Endothelial cell of umbilical vein (primary cell): Measurements from ENCODE around the gene GRID1. TPM values are rescaled to one million over a fixed set of nuclear protein-coding genes. Genes with fewer than 3 reads are reported as not detected.
"Not testable (repeated sequence)": the region's sequence is repeated elsewhere in the genome, so short reads cannot be mapped to it uniquely, and the experiment has no call there.

Experiments
- BruUV-seq: library from RNA; stranded (reverse); fragments of 400-500 nt; replicated peaks from 2 replicates; lab custom pipeline; 2021; lab: Mats Ljungman, UMichigan
- CTCF ChIA-PET: fragments of 300-600, 350-600 bp; sonication (Branson Sonifier 250); formaldehyde crosslinking; loops from one replicate; lab custom pipeline; 2021; ENCODE audit warnings: antibody characterized with exemption, inconsistent platforms; lab: Charles Lee
- POLR2A ChIA-PET: fragments of 300-600, 350-600 bp; sonication (Branson Sonifier 250); formaldehyde crosslinking; loops from one replicate; lab custom pipeline; 2021; ENCODE audit warnings: antibody characterized with exemption, inconsistent platforms; lab: Charles Lee
- DNase-seq: peaks from one replicate; pipeline ENCODE4 v3.0.0-alpha.2; 2011; ENCODE audit warnings: low read depth, low spot score
- FAIRE-seq: peaks from 2 replicates; lab custom pipeline; 2011; peaks lifted over from hg19 to GRCh38; lab: Jason Lieb, UNC
- H2AFZ ChIP-seq: 2 replicates; pipeline ENCODE4 v1.6.0; 2012; ENCODE audit warnings: low read depth, low read length, control low read depth, inconsistent platforms
- H3K27ac ChIP-seq: 2 replicates; pipeline ENCODE4 v1.5.1; 2011; ENCODE audit warnings: low read depth, mild to moderate bottlenecking, control low read depth, low read length, moderate library complexity; ENCODE audit not compliant: insufficient read depth
- H3K27me3 ChIP-seq, 2 experiments: 2 replicates each; pipeline versions ENCODE4 v1.6.0 to v1.6.1; 2011; ENCODE audit warnings: low read length in 2 of 2, mixed read lengths in 1 of 2; ENCODE audit not compliant: control insufficient read depth in 2 of 2, insufficient read depth in 2 of 2
- H3K36me3 ChIP-seq, 2 experiments: 2 replicates in 1 of 2; 3 replicates in 1 of 2; pipeline ENCODE4 v1.5.1; 2011; ENCODE audit warnings: low read length in 2 of 2, mild to moderate bottlenecking in 1 of 2, moderate library complexity in 1 of 2; ENCODE audit not compliant: control insufficient read depth in 2 of 2, insufficient read depth in 2 of 2; ENCODE audit errors: extremely low read depth in 1 of 2
- H3K4me1 ChIP-seq: 3 replicates; pipeline ENCODE4 v1.5.1; 2011; ENCODE audit warnings: mild to moderate bottlenecking, low read length; ENCODE audit not compliant: control insufficient read depth, insufficient read depth; ENCODE audit errors: extremely low read depth
- H3K4me2 ChIP-seq: 2 replicates; pipeline ENCODE4 v1.6.1; 2011; ENCODE audit warnings: low read length, control low read depth, mixed read lengths; ENCODE audit not compliant: insufficient read depth
- H3K4me3 ChIP-seq, 3 experiments: fragments of 200-600 bp in 1 of 3; sonication (generic), shearing (Covaris generic) in 1 of 3; replicated peaks in 1 of 3; 2 replicates each; pipeline ENCODE4 v1.5.1; 2011 to 2016; ENCODE audit warnings: control low read depth in 3 of 3, low read length in 3 of 3, mild to moderate bottlenecking in 2 of 3, inconsistent platforms in 1 of 3, low read depth in 1 of 3, moderate library complexity in 1 of 3; ENCODE audit not compliant: insufficient read depth in 1 of 3
- H3K79me2 ChIP-seq: 2 replicates; pipeline ENCODE4 v1.6.0; 2012; ENCODE audit warnings: low read length, inconsistent platforms; ENCODE audit not compliant: control insufficient read depth, insufficient read depth
- H3K9ac ChIP-seq: replicated peaks from 2 replicates; pipeline ENCODE3; 2011; ENCODE audit warnings: low read length, control low read depth; ENCODE audit not compliant: insufficient read depth; ENCODE audit errors: extremely low read depth
- H3K9me1 ChIP-seq: replicated peaks from 3 replicates; pipeline ENCODE4 v1.6.0; 2011; ENCODE audit warnings: mild to moderate bottlenecking, low read length; ENCODE audit not compliant: control insufficient read depth, insufficient read depth; ENCODE audit errors: extremely low read depth
- H3K9me3 ChIP-seq: replicated peaks from 2 replicates; pipeline ENCODE4 v1.5.1; 2012; ENCODE audit warnings: low read length, inconsistent platforms; ENCODE audit not compliant: control insufficient read depth, insufficient read depth
- H4K20me1 ChIP-seq: replicated peaks from 2 replicates; pipeline ENCODE3; 2011; ENCODE audit warnings: mild to moderate bottlenecking, low read length; ENCODE audit not compliant: control insufficient read depth, insufficient read depth; ENCODE audit errors: extremely low read depth
- CTCF ChIP-seq, 2 donors: IDR thresholded peaks; 1 replicate in 1 of 2; 2 replicates in 1 of 2; pipeline ENCODE4 v1.5.1; 2011; ENCODE audit warnings: low read length in 2 of 2, mild to moderate bottlenecking in 2 of 2, moderate library complexity in 2 of 2, control low read depth in 1 of 2, inconsistent platforms in 1 of 2, low read depth in 1 of 2; ENCODE audit not compliant: insufficient read depth in 1 of 2; ENCODE audit errors: extremely low read depth in 1 of 2
- EZH2 ChIP-seq: IDR thresholded peaks from 2 replicates; pipeline ENCODE4 v1.6.1; 2012; ENCODE audit warnings: borderline replicate concordance, low read depth, mild to moderate bottlenecking, moderate library complexity, low read length, inconsistent platforms; ENCODE audit not compliant: severe bottlenecking
- FOS ChIP-seq: IDR thresholded peaks from 2 replicates; pipeline ENCODE4 v1.6.1; 2011; ENCODE audit warnings: mild to moderate bottlenecking, low read length, moderate library complexity, borderline replicate concordance; ENCODE audit not compliant: insufficient read depth
- GATA2 ChIP-seq: IDR thresholded peaks from 2 replicates; pipeline ENCODE4 v1.7.0; 2011; ENCODE audit warnings: low read depth, mild to moderate bottlenecking, moderate library complexity, mixed read lengths, low read length; ENCODE audit not compliant: insufficient read length, insufficient read depth
- JUN ChIP-seq: IDR thresholded peaks from 2 replicates; pipeline ENCODE4 v1.6.1; 2011; ENCODE audit warnings: borderline replicate concordance, low read depth; ENCODE audit not compliant: insufficient read length, insufficient read depth
- MYC ChIP-seq: IDR thresholded peaks from one replicate; pipeline ENCODE4 v1.6.1; 2011; ENCODE audit warnings: mild to moderate bottlenecking, low read depth, low read length
- POLR2A ChIP-seq: IDR thresholded peaks from 2 replicates; pipeline ENCODE4 v1.6.1; 2012; ENCODE audit warnings: low read depth, mild to moderate bottlenecking, control low read depth, low read length
- POLR2AphosphoS5 ChIP-seq: IDR thresholded peaks from 2 replicates; pipeline ENCODE4 v1.6.1; 2012; ENCODE audit warnings: low read depth, mild to moderate bottlenecking, control low read depth, low read length, moderate library complexity; ENCODE audit not compliant: insufficient read depth
- dilution Hi-C: fragments of 300-500 bp; cut with MboI; formaldehyde crosslinking; loops from one replicate; pipeline ENCODE4 v1.15.0; 2019; ENCODE audit warnings: low sequenced_read_pairs; ENCODE audit not compliant: extremely low pct_ligation_motif_present
- intact Hi-C: fragments of 100-400 bp; cut with micrococcal nuclease; formaldehyde crosslinking; loops from one replicate; pipeline ENCODE4 v1.10.0; 2022
- polyA plus RNA-seq, 4 experiments: library from polyadenylated mRNA; depleted of rRNA in 3 of 4; stranded (reverse) in 3 of 4; unstranded in 1 of 4; fragments of >200 nt; gene quantifications; 2 replicates each; pipeline versions ENCODE4 v1.2.1 to v1.2.3, GENCODE V29; 2011 to 2012; ENCODE audit warnings: missing spikeins in 1 of 4
- total RNA-seq: library from RNA; stranded (reverse); gene quantifications from 2 replicates; pipeline ENCODE4 v1.2.3, GENCODE V29; 2021
- TF ChIP-seq, protein P1 (sequence below): IDR thresholded peaks from 2 replicates; pipeline ENCODE4 v1.6.1; 2011; ENCODE audit not compliant: insufficient read depth, insufficient read length

GRID1 gene
- total and polyA plus RNA-seq, 2 donors (not counting 3 experiments of a cell fraction or from before 2014, with no cell fraction given): not detected

- Histone ChIP-seq H4K20me1 (no peaks in the 10 kb centered on the region), H3K4me2 (no peak overlapping the region), H3K9ac (no peak overlapping the region), H3K9me3 (no peaks in the 10 kb centered on the region), H3K27ac (no peak overlapping the region), H3K4me3 (no peak overlapping the region), H3K4me1 (no peaks in the 10 kb centered on the region), H3K27me3 (no peaks in the 10 kb centered on the region), H2AFZ (no peak overlapping the region), H3K9me1 (no peaks in the 10 kb centered on the region), H3K36me3 (no peaks in the 10 kb centered on the region), H3K79me2 (no peaks in the 10 kb centered on the region)
- CTCF ChIA-PET: no interaction called here
- BruUV-seq: no TSS peak
- DNase-seq: no peak
- TF ChIP-seq GATA2 (no peak), JUN (no peak), EZH2 (no peak), POLR2AphosphoS5 (no peak), CTCF (IDR thresholded peaks at IDR 0.05; ENCODE audit: extremely low read depth in 1 of 2, insufficient read depth in 1 of 2, low read depth in 1 of 2, low read length in 2 of 2) (no peak), MYC (no peak), FOS (no peak), POLR2A (no peak)
- TF ChIP-seq, protein P1, sequence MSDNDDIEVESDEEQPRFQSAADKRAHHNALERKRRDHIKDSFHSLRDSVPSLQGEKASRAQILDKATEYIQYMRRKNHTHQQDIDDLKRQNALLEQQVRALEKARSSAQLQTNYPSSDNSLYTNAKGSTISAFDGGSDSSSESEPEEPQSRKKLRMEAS: no peak
- FAIRE-seq: no peak
- dilution Hi-C loops: no loop called here
- intact Hi-C loops: no loop called here
- POLR2A ChIA-PET: no interaction called here
Observed at GRCh38 chr10:86176850-86177536, 189.6 kb downstream of the GRID1 start.

DNA sequence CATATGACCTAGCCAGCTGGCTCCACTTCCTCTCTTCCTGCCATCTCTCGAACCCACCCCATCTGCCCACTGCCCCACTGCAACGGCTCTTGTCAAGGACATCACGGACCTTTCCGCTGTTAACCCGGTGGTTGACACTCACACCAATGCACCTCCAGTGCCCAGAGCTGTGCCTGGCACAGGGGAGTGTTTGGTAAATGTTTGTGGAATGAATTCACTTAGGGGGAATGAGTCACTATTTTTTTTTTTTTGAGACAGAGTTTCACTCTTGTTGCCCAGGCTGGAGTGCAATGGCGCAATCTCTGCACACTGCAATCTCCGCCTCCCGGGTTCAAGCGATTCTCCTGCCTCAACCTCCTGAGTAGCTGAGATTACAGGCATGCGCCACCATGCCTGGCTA lies 191.1 kb downstream of the GRID1 start:
- H3K4me2 ChIP-seq, H4K20me1 ChIP-seq, H2AFZ ChIP-seq, intact Hi-C loops, CTCF ChIA-PET, dilution Hi-C loops, H3K4me1 ChIP-seq, DNase-seq, H3K36me3 ChIP-seq, FAIRE-seq, H3K27me3 ChIP-seq, H3K4me3 ChIP-seq, H3K79me2 ChIP-seq, H3K9ac ChIP-seq, H3K9me3 ChIP-seq, H3K9me1 ChIP-seq, POLR2A ChIA-PET, BruUV-seq, H3K27ac ChIP-seq: not testable (repeated sequence)
